ENCODE data around the gene MORN1.

MORN1 gene

GRCh38 chr1:2288816-2289536 is 102.4 kb downstream of the MORN1 start:
- no peak for DNase-seq

- DNase-seq = peak in 1 of 5 donors; percentile 56
Observed at GRCh38 chr1:2288311-2288710, 103.0 kb downstream of the MORN1 start.

GRCh38 chr1:2287649-2288048 is 103.7 kb downstream of the MORN1 start:
- no peak for DNase-seq

GRCh38 chr1:2286923-2287322 is 104.4 kb downstream of the MORN1 start:
- DNase-seq = no peak

- DNase-seq = no peak
Observed at GRCh38 chr1:2284932-2285331, 106.4 kb downstream of the MORN1 start.

GRCh38 chr1:2283991-2284895 is 107.1 kb downstream of the MORN1 start:
- DNase-seq = no peak

GRCh38 chr1:2283371-2283990 is 107.9 kb downstream of the MORN1 start:
- DNase-seq = no peak

- no peak for DNase-seq
Observed at GRCh38 chr1:2282556-2283270, 108.6 kb downstream of the MORN1 start.

GRCh38 chr1:2279817-2280216 is 111.5 kb downstream of the MORN1 start:
- no peak for DNase-seq

- DNase-seq = no peak
Observed at GRCh38 chr1:2279210-2279639, 112.1 kb downstream of the MORN1 start.

GRCh38 chr1:2278591-2279209 is 112.7 kb downstream of the MORN1 start:
- DNase-seq = no peak

- no peak for DNase-seq
Observed at GRCh38 chr1:2277741-2278488, 113.4 kb downstream of the MORN1 start.

GRCh38 chr1:2276803-2277580 is 114.4 kb downstream of the MORN1 start:
- DNase-seq = no peak

- DNase-seq = no peak
Observed at GRCh38 chr1:2275796-2276536, 115.4 kb downstream of the MORN1 start.

GRCh38 chr1:2274929-2275475 is 116.4 kb downstream of the MORN1 start:
- no peak for DNase-seq

- no peak for DNase-seq
Observed at GRCh38 chr1:2274231-2274928, 117.0 kb downstream of the MORN1 start.

- DNase-seq = no peak
Observed at GRCh38 chr1:2273401-2274090, 117.8 kb downstream of the MORN1 start.

- no peak for DNase-seq
Observed at GRCh38 chr1:2272686-2273400, 118.5 kb downstream of the MORN1 start.

Data from T-helper 1 cell (primary cell).